Activated CD4-positive, alpha-beta T cell treated with anti-CD3 and anti-CD28 coated beads, Interleukin-2, amount 50 U/mL, for 16 hours (primary cell): ENCODE results near the gene ERF.
A peak's percentile ranks its signal among the peaks of the same experiment; 100 is the strongest.

Experiments
- DNase-seq: peaks from one replicate; pipeline ENCODE4 v3.0.0-alpha.2; 2020

Gene ERF

DNA sequence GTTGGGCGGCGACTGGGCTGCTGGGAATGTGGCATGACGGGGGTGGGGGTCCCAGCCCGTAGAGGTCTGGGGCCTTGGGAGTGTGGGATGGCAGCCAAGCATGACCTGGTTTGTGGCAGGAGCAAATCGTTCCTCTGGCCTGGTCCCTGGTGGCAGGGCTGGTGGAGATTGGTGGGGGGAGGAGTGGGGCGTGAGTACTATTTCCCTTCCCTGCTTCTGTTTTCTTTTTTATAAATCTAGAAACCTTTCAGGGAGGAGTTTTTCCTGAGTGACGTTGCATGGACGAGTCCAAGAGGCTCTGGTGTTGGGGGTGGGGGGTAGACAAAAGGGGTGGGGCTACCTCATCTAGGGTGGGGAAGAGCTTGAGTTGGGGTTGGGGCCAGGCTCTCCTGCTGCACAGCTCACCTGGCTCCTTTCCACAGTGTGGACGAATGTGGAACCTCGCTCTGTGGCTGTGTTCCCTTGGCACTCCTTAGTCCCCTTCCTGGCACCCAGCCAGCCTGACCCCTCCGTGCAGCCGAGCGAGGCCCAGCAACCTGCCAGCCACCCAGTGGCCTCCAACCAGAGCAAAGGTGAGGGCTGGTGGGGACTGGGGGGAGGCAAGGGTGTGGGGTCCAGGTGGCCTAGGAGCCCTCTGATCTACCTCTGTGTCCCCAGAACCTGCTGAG, 31.6 kb upstream of the ERF start:
- DNase-seq, result no peak

DNA sequence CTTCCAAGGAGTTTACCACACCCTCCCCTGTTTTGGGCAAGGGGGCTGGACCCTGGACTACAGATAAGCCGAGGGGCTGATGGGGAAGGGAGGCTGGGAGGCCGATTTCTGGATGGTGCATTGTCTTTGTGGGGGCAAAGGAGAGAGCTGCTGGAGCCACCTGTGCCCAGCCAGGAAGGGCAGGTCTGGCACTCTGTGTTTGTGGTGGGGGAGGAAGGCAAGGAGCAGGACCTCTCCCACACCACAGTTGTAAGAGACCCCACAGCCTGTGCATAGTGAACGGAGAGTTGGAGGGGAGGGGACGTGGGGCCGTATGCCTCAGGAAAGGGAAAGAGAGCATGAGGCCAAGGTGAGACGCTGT, 31.0 kb upstream of the ERF start:
- DNase-seq, result no peak

DNA sequence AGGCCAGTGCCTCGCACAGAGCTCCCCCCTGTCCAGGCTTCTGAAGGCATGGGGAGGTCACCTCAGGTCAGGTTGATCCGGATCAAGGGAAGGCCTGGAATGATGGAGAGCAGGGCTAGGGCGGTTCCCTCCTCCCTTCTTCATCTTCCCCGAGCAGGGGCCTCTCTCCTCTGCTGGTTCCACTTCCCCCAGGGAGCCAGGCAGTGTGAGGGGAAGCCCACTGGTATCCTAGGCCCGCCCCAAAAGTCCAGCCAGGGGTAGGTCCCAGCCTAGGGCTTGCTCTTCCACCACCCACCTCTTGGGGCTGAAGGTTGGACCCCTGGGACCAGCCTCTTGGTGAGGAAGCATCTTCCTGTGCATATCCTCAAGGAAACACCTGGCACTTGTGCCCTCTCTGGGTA, 30.6 kb upstream of the ERF start:
- DNase-seq, result no peak

GRCh38 chr19:42284591-42285341, 29.8 kb upstream of the ERF start:
- no peak for DNase-seq

DNA sequence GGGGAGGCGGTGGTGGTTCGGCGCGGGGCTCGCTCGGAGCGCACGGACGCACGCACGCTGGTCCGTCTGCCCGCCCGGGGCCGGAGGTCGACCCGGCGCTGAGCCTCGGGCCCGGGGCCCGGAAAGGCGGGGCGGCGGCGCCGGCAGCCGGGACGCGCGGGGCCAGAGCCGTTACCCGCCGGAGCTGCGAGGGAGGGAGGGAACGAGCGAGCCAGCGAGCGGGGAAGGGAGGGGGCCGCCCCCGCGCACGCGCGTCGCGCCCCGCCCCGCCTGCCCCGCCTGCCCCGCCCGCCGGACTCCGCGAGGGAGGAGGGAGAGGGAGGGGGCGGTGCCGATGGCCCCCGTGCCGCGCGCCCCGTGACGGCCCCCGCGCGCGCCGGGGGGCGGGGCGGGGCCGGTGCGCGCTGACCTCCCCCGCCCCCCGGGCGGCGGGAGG, 29.2 kb upstream of the ERF start:
- peak; percentile 89 for DNase-seq

DNA sequence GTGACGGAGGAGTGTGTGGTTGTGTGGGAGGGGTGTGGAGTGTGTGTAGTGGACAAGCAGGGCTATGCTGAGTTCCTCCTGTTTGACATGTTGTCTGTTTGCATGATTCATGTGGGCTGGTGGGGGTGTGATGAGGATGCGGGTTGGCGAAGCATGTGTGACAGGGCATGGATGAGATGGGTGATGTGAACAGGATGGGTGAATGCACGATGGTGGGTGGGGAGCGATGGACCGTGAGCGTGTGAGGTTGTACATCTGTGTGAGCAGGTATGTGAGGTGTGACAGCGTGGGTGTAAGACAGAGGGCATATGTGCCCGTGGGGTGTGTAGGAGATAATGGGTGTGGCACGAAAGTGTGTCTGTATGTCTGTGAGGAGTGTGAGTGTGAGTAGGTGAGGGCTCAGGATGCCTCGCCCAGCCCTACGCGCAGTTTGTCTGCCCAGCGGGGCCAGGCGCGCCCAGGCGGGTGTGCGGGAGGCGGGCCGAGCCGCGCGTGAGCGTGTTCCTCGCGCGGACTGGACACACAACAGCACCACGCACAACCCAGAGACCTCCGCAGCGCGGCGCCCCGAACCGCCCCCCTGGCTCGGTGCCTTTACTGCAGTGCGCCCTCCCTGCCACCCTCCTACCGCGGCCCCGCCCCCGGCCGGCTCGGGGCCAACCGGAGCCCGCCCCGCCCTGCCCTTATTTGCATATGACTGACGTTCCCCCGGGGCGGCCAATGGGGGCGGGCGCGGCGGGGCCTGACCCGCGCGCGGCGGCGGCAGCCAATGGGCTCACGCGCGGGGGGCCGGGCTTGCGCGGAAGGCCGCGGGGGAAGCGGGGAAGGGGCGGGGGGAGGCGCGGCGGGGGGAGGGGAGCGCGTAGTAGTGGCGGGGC, 28.5 kb upstream of the ERF start:
- DNase-seq, result peak; percentile 96

DNA sequence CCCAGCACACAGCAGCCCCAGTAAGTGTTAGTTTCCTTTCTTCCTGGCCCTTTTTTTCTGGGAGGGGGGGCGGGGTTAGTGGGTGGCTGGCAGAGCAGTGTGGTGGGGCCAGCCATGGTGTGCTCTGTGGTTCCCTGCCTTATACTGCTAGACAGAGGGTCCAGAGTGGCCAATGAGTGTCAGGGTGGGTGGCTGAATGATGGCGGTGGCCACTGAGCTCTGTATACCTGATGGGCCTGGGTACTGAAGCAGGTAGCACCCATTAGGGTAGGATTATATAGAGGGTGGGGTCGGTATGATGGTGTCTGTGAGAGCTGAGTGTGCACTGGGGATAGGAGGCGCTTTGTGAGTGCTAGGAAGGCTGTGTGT, 27.9 kb upstream of the ERF start:
- no peak for DNase-seq

GRCh38 chr19:42281827-42282762, 27.2 kb upstream of the ERF start:
- DNase-seq, result no peak

GRCh38 chr19:42281146-42281826, 26.4 kb upstream of the ERF start:
- DNase-seq, result no peak

DNA sequence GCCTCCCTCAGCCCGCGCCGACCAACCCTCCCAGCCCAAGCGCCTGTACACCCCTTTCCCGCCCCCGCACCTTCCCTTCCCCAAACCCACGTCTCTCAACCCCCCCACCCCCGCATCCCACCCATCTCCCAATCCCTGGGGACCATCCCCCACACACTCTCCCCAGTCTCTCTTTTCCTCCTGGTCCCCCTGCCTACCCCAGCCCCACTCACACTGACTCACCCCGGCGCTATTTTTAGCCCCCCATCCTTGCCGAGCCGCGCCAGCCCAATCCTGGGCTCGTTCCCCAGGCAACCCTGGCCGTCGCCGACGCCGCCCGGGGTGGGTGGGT, 25.9 kb upstream of the ERF start:
- no peak for DNase-seq

DNA sequence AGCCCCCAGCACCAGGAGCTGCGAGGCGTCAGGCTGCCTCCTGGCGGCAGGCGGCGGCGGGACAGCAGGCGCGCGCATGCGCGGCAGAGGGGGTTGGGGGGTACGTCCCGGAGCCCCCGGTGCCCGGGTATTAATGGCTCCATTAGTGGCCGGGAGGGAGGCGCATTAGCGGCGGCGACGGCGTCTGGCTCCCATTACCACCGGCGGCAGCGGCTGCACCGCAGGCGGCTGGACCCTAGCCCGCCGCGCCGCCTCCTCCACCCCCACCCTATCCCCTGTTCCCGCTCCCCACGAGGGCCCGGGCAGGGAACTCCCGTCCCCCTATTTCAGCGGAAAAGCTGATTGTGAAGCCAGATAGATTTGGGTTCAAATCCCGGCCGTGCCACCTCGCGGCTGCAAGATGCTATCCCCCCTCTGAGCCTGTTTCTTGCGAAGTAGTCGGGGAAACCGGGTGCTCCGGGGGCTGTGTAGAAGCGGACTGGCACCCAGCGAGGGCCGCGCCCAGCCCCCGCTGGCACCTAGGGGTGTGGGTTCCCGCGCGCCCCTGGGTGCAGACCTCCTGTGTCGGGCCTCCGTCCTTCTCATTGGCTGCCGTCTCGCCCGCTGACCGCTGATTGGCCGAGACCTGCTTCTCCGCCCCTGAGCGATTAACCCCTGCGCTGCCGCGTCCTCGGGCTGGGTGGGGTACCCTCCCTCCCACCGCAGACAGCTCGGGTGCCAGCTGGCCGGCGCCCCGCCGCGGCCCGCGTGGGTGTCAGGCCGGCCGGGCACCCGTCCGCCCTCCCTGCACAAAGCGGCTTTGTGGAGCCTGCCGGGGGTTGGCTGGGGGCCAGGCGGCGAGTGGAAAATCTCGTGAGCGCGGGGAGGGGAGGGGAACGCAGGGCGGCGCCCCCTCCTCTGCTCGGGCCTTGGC, 25.2 kb upstream of the ERF start:
- peak; percentile 96 for DNase-seq

DNA sequence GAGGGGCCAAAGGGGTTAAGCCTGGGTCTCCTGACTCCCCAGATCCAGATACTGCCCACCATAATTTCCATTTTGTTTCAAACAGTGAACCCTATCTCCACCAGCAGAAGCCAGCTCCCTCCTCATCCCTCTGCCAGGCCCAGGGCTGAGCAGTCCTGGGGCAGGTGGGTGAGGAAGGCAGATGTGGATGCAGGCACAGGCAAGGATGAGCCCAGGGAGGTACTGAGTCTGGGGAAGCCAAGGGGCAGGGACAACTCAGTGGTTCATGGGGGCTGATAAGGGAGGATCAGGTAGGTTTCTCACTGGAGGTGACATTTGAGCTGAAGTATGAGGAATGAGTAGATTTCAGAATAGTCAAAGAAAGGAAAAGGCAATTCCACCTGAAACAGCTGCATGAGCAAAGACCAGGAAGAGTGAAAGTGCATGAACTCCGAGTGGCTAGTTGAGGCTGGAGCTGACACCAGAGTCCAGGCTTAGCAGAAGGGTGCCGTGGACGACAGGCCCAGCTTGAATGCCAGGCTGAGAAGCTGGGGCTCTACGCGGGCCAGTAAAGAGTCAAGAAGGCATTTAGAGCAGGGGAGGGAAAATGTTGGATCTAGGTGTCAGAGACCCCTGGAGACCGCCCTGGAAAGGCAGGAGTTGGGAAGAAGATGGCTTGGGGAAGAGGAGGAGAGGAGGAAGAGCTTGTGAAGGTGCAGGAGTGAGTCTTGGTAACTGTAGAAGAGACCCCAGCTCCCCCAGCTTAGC, 24.4 kb upstream of the ERF start:
- no peak for DNase-seq

GRCh38 chr19:42278452-42279154, 23.7 kb upstream of the ERF start:
- DNase-seq, result no peak

DNA sequence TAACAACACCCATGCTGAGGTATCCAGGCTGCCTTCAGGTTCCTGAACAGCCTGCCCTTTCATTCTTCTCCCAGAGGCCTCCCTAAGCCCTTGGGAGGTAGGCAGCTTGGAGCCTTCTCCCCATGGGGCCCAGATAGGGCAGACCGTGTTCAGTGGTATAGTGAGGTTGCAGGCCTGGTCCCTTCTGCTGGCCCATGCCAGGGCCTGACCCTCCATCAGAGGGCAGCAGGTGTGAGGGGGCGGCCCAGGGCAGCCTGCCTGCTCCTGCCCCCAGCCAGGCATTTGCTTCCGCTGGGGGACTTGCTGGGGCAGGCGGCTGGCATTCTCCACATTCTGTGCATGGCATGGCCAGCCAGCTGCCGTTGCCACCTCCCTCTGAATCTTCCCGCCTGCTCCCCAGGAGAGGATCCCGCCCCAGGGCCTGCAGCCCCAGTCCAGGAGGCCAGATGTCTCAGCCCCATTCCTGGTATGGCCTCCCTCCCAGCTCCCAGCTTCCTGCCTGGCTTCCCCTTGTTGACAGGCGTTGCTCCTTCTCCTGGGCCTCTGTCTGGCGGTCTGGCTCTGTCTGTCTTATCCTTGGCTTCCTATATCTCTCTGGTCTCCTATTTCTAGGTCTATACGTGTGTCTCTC, 23.0 kb upstream of the ERF start:
- DNase-seq, result no peak

- peak; percentile 77 for DNase-seq
Observed at GRCh38 chr19:42276821-42277220, 21.9 kb upstream of the ERF start.

- no peak for DNase-seq
Observed at GRCh38 chr19:42276284-42276683, 21.4 kb upstream of the ERF start.

DNA sequence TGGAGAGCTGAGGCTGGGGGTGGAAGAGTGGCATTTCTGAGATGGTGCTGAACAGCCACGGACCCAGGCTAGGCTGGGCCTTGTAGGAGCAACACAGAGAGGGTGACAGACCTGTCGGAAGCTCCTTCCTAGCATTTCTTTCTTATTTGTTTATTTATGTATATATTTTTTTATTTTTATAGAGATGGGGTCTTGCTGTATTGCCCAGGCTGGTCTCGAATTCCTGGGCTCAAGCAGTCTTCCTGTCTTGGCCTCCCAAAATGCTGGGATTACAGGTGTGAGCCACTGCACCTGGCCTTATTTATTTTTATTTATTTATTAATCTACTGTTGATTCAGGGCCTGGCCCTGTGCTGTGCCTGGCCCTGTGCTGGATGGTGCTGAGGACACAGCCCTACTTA, 20.6 kb upstream of the ERF start:
- DNase-seq, result no peak

- DNase-seq, result no peak
Observed at GRCh38 chr19:42275103-42275502, 20.2 kb upstream of the ERF start.

DNA sequence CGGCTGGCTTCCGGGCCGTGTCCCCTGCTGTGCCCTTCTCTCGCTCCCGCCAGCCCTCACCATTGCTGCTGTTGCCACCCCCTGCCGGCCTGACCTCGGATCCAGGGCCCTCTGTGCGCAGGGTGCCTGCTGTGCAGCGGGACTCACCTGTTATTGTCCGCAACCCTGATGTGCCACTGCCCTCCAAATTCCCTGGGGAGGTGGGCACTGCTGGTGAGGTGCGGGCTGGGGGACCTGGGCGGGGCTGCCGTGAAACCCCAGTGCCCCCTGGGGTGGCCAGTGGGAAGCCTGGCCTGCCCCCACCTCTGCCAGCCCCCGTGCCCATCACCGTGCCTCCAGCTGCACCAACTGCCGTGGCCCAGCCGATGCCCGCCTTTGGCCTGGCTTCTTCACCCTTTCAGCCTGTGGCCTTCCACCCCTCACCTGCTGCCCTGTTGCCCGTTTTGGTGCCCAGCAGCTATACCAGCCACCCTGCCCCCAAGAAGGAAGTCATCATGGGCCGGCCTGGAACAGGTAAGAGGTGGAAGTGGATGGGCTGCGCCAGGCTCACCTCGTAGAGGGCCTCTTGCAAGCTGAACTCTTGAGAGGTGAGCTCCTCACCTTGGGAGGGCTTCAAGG, 19.2 kb upstream of the ERF start:
- no peak for DNase-seq
